ENCODE results near the gene CLDN2.
"Not testable (repeated sequence)": the region's sequence is repeated elsewhere in the genome, so short reads cannot be mapped to it uniquely, and the experiment has no call there.

Gene CLDN2, protein sequence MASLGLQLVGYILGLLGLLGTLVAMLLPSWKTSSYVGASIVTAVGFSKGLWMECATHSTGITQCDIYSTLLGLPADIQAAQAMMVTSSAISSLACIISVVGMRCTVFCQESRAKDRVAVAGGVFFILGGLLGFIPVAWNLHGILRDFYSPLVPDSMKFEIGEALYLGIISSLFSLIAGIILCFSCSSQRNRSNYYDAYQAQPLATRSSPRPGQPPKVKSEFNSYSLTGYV

DNA sequence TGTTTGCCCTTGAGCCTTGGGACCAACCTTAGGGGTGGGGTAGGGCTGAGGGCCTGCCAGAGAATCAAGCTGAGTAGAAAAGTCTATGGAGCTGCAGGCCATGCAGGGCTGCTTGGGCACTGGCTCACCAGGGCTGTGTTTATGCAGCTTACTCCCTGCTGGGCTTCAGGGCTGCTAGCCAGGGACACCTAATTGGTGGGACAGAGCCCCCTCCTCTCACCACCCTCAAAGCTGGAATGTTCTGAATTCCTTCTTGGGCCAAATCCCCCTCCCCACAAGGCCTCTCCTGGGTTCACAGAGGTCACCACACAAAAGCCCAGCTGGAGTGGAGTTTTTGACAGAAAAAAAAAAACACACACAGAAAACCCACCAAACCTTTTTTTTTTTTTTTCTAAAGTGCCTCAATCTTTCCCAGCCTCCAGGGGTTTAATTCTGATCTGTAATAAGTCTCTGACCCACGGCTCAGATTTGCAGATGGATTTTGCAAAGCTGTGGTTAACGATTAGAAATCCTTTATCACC lies at the start of gene CLDN2:
Gene CLDN2, plus strand, starts transcription at position 471 of the 521 bp plus-strand sequence. CDS start 7,827 bp downstream, outside the sequence.
- no peak within 1 kb of the TSS for H3K4me3 ChIP-seq (ENCODE audit: low read length)
- no peaks in the 10 kb centered on the region for H3K9me3 ChIP-seq (ENCODE audit: insufficient read depth, low read length)
- H2AFZ ChIP-seq (ENCODE audit: low read depth, low read length), result no peak within 1 kb of the TSS
- no peaks in the 10 kb centered on the region for H3K27me3 ChIP-seq (ENCODE audit: low read depth, low read length)
- TF ChIP-seq EZH2phosphoT487 (IDR thresholded peaks at IDR 0.05; ENCODE audit: low read depth), result no peak
- TF ChIP-seq, protein P1, sequence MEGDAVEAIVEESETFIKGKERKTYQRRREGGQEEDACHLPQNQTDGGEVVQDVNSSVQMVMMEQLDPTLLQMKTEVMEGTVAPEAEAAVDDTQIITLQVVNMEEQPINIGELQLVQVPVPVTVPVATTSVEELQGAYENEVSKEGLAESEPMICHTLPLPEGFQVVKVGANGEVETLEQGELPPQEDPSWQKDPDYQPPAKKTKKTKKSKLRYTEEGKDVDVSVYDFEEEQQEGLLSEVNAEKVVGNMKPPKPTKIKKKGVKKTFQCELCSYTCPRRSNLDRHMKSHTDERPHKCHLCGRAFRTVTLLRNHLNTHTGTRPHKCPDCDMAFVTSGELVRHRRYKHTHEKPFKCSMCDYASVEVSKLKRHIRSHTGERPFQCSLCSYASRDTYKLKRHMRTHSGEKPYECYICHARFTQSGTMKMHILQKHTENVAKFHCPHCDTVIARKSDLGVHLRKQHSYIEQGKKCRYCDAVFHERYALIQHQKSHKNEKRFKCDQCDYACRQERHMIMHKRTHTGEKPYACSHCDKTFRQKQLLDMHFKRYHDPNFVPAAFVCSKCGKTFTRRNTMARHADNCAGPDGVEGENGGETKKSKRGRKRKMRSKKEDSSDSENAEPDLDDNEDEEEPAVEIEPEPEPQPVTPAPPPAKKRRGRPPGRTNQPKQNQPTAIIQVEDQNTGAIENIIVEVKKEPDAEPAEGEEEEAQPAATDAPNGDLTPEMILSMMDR (IDR thresholded peaks at IDR 0.05; ENCODE audit: low read depth, low read length), result no peak
- no peak within 1 kb of the TSS for H3K9ac ChIP-seq (ENCODE audit: low read length)
- no peaks in the 10 kb centered on the region for H3K79me2 ChIP-seq (ENCODE audit: low read length)
- H3K27ac ChIP-seq (ENCODE audit: low read length), result no peak within 1 kb of the TSS
- no peaks in the 10 kb centered on the region for H4K20me1 ChIP-seq (ENCODE audit: insufficient read depth, low read length)
- H3K36me3 ChIP-seq (replicated peaks; ENCODE audit: low read depth, low read length), result no peaks in the 10 kb centered on the region
- H3K4me1 ChIP-seq (ENCODE audit: low read length), result no peaks in the 10 kb centered on the region
- H3K4me2 ChIP-seq (ENCODE audit: low read length), result no peak within 1 kb of the TSS

DNA sequence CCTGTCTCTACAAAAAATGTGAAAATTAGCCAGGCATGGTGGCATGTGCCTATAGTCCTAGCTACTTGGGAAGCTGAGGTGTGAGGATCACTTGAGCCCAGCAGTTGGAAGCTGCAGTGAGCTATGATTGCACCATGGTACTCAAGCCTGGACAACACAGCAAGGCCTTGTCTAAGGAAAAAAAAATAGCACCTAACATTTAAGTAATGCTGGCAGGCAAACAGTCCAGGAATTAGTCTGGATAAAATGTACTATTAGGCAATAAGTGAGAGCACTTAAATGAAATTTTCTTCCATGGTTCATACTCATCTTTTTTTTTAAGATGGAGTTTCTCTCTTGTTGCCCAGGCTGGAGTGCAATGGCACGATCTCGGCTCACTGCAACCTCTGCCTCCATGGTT lies 47.4 kb upstream of the CLDN2 start:
- H3K9ac ChIP-seq (ENCODE audit: low read length); H3K27me3 ChIP-seq (ENCODE audit: low read depth, low read length); H2AFZ ChIP-seq (ENCODE audit: low read depth, low read length); H3K4me1 ChIP-seq (ENCODE audit: low read length); H3K4me2 ChIP-seq (ENCODE audit: low read length); H3K9me3 ChIP-seq (ENCODE audit: insufficient read depth, low read length); H3K27ac ChIP-seq (ENCODE audit: low read length); H3K79me2 ChIP-seq (ENCODE audit: low read length); H3K36me3 ChIP-seq (replicated peaks; ENCODE audit: low read depth, low read length); H3K4me3 ChIP-seq (ENCODE audit: low read length); H4K20me1 ChIP-seq (ENCODE audit: insufficient read depth, low read length): not testable (repeated sequence)

DNA sequence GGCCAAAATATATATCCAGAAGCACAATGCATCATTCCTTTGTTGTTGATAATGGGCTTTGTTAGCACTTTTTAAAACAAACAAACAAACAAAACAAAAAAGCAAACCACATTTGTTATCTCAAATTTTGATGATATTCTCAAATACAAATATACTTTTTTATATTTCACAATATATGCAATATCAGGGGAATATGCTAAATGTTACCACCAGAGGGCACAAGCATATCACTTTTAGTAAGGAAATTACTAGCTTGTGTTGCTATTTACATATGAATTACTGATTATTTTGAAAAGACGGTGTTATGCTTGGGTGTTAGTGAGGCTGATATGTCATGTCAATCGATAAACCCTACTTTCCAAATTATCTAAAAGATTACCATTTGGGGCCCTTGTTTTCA lies 46.1 kb upstream of the CLDN2 start:
- H3K27ac ChIP-seq (ENCODE audit: low read length), result no peak overlapping the region
- no peak overlapping the region for H3K4me2 ChIP-seq (ENCODE audit: low read length)
- no peak overlapping the region for H3K4me3 ChIP-seq (ENCODE audit: low read length)
- no peaks in the 10 kb centered on the region for H3K79me2 ChIP-seq (ENCODE audit: low read length)
- no peak overlapping the region for H3K9ac ChIP-seq (ENCODE audit: low read length)
- H2AFZ ChIP-seq (ENCODE audit: low read depth, low read length), result no peak overlapping the region
- H3K9me3 ChIP-seq (ENCODE audit: insufficient read depth, low read length), result no peaks in the 10 kb centered on the region
- no peaks in the 10 kb centered on the region for H3K27me3 ChIP-seq (ENCODE audit: low read depth, low read length)
- TF ChIP-seq, protein P1 (IDR thresholded peaks at IDR 0.05; ENCODE audit: low read depth, low read length), result peak; percentile 56
- no peak for TF ChIP-seq EZH2phosphoT487 (IDR thresholded peaks at IDR 0.05; ENCODE audit: low read depth)
- H3K4me1 ChIP-seq (ENCODE audit: low read length), result no peaks in the 10 kb centered on the region
- H4K20me1 ChIP-seq (ENCODE audit: insufficient read depth, low read length), result no peaks in the 10 kb centered on the region
- H3K36me3 ChIP-seq (replicated peaks; ENCODE audit: low read depth, low read length), result no peaks in the 10 kb centered on the region

DNA sequence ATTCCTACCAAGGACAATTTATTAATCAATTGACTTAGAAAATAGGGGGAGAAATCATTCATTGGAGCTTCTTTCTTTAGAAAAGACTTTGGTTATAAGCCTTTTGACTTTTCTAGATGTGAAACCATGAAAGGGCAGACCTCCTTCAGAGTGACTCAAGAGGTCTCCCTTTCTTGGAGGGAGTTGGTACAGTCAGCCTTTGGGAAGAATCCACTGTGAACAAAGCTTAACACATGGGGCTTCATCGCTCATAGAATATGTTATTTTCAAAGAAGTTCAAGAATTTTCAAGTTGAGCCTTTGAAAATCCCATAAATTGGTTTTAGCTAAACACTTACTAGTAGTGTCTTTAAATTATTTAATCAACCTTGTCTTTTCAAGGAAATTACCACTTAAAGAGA lies 45.1 kb upstream of the CLDN2 start:
- Histone ChIP-seq H3K27ac (ENCODE audit: low read length) (no peak overlapping the region), H3K9ac (ENCODE audit: low read length) (no peak overlapping the region), H3K4me2 (ENCODE audit: low read length) (no peak overlapping the region), H3K4me3 (ENCODE audit: low read length) (no peak overlapping the region), H3K27me3 (ENCODE audit: low read depth, low read length) (no peaks in the 10 kb centered on the region), H4K20me1 (ENCODE audit: insufficient read depth, low read length) (no peaks in the 10 kb centered on the region), H3K4me1 (ENCODE audit: low read length) (no peaks in the 10 kb centered on the region), H3K9me3 (ENCODE audit: insufficient read depth, low read length) (no peaks in the 10 kb centered on the region), H3K79me2 (ENCODE audit: low read length) (no peaks in the 10 kb centered on the region), H3K36me3 (replicated peaks; ENCODE audit: low read depth, low read length) (no peaks in the 10 kb centered on the region), H2AFZ (ENCODE audit: low read depth, low read length) (no peak overlapping the region)
- TF ChIP-seq, protein P1 (IDR thresholded peaks at IDR 0.05; ENCODE audit: low read depth, low read length), result no peak
- no peak for TF ChIP-seq EZH2phosphoT487 (IDR thresholded peaks at IDR 0.05; ENCODE audit: low read depth)
